Myocyte (in vitro differentiated cells): ENCODE results near the gene BSPRY. TPM values are rescaled to one million over a fixed set of nuclear protein-coding genes. Genes with fewer than 3 reads are reported as not detected.
"Not testable (repeated sequence)": the region's sequence is repeated elsewhere in the genome, so short reads cannot be mapped to it uniquely, and the experiment has no call there.

ENCODE experiments used
- DNase-seq: peaks from one replicate; pipeline ENCODE4 v3.0.0-alpha.2; 2012; ENCODE audit warnings: low read depth
- total RNA-seq: library from RNA; depleted of rRNA; stranded (reverse); fragments of >200 nt; gene quantifications from 2 replicates; pipeline ENCODE4 v1.2.3, GENCODE V29; 2014

Gene BSPRY
- total RNA-seq, 1 donor from 2014 or later = not detected

DNA sequence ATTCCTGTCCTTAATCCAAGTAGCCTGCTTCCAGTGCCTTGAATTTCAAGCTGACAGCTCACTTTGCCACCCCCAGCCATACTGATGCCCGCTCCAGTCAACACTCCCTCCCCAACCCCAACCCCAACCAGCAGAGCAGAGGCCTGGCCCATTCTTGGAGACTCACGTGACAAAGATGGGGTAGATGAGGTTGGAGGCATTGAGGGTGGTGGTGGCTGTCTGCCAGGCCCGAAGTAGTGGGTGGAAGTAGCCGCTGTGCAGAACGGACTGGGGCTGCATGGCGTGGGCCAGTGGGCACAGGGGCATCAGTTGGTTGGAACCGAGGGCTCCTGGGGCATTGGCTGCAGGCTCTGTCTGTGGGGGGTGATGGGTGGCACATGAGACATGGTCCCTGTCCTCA, 43.9 kb downstream of the BSPRY start:
- DNase-seq = no peak

DNA sequence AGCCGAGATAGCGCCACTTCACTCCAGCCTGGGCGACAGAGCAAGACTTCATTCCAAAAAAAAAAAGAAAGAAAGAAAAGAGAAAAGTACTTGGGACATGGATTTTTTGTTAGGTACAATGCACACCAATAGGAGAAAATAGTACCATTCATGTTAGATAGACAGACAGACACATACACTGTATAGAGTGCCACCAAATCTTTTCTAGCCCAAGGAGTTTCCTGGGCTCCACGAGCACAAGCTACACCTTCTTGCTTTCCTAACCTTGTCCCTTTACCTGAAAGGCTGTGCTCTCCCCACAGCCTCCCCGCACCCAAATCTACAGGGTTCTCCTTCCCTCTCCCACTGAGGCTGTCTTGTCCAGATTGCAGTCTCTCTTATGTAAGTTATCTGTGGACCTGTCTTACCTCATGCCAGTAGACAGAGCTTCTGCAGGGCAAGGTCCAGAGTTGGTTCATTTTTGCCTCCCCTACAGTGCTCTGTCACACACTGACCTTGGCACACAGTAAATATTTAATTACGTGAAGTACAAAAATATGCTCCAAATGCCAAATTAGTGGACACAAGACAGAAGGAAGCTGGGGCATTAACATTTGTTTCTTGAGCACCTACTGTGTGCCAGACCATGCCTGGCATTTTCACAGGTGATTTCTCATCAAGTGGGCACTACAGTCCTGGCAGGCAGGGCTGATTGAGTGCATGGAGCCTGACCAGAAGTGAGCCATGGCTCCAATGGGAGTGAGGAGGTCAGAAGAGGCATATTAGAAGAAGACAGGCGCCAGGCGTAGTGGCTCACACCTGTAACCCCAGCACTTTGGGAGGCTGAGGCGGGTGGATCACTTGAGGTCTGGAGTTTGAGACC, 45.9 kb downstream of the BSPRY start:
- no peak for DNase-seq

DNA sequence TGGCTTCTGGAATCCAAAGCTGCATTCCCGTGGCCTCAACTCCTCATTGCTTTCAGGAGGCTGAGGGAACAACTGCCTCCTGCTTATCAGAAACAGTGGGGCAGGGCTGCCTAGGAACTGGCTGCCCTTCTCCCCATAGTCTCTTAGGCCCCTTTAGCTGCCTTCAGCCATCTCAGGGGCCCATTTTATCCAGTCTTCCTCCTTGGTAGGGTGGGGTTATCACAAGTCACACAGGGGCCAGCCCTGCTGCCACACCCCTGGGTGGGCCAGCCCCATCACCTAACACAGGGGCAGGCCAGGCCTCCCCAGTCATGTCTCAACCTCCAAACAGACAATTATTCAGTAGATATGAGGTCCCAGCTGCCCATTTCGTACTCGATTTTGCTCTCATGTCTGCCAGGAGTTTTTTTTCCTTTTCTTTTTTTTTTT, 47.9 kb downstream of the BSPRY start:
- DNase-seq = peak; percentile 54

DNA sequence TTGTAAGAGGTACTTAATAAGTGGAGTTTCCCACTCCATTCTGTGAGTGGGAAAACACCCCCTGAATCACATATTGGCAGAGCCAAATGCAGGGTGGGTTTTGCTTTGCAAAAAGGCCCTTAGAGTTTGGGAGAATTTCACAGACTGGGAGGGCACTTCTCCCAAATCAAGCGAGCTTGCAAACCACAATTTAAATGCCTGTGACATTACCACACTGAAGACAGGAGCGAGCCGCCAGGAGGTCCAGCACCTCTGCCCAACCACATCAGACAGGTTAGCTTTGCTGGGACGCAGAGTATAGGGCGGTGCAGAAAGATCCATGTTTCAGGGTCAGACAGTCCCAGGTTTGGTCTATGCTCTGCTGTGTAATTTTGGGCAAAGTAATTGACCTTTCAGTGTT, 49.5 kb downstream of the BSPRY start:
- peak; percentile 45 for DNase-seq

DNA sequence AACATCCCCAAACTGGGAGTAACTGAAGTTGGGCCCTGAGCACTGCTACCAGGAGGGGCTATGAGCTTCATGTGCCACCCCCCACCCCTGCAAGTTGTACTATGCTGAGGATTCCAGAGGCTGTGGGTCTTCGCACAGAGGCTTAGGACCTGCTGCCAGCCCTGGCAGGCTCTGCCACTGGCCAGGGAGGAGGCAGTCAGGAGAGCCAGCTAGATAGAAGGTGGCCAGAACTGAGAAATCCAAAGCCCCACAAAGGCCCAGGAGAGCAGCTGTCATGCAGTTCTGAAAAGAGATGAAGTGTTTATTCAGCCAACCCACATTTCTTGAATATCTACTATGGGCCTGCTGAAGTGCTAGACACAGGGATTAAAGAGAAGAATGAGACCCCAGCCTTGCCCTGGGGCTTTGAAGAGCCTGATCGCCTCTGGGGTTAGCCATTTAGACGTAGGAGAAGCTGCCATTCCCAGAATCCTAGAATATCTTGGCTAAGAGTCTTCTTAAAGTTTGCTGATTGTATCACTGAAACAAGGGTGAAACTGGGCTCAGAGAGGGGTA, 50.4 kb downstream of the BSPRY start:
- DNase-seq = peak; percentile 65

DNA sequence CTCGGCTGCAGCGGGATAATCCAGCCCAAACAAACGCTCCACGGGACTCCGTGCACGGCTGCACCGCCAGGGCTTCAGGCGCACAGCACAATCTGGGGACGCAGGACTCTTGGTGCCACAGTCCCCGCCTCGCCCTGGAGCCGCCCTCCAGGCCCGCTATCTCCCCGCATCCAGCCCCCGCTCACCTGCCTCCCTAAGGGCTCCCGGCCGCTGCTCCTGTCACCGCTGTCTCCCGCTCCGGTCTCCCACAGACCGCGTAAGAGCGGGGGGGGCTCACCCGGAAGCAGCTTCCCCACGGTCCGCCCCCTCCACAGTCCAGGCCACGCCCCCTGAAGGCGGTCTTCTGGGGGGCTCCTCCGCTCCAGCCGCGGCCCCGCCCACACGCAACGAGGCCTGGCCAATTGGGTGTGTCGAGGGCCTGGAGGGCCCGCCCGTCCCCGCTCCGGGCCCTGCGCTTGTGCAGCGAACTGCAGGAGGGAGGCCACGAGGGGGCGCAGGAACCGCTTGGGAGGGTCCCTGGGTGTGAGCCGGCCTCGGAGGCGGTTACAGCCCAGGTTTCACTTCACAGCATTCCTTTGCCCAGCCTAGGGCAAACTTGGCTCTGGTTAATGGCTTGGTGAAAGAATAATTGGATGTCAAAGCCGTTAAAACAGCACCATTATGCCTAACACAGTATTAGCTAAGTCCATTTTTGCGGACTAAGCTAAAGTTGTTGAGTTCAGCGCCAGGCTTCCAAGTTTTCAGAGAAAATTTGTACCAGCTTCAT, 51.9 kb downstream of the BSPRY start, which contains the start of gene ALAD:
Gene ALAD, minus strand, starts transcription at position 258 of the 766 bp plus-strand sequence. CDS start 7,725 bp downstream, outside the sequence.
- DNase-seq = peak; percentile 99

DNA sequence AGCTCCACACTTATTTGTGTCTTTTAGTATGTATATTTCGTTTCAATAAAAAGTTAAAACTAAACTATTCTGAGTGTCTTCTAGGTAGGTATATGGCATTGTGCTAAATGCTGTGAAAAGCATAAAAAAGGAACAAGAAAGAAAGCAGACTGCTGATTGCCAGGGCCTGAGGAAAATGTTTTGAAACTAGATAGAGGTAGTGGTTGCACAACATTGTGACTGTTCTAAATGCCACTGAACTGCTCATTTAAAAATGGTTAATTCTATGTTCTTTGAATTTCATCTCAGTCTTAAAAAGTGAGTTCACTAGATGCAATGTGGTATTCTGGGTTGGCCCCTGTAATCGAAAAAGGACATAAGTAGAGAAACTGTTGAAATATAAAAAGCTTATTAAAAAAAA, 54.3 kb downstream of the BSPRY start:
- no peak for DNase-seq

DNA sequence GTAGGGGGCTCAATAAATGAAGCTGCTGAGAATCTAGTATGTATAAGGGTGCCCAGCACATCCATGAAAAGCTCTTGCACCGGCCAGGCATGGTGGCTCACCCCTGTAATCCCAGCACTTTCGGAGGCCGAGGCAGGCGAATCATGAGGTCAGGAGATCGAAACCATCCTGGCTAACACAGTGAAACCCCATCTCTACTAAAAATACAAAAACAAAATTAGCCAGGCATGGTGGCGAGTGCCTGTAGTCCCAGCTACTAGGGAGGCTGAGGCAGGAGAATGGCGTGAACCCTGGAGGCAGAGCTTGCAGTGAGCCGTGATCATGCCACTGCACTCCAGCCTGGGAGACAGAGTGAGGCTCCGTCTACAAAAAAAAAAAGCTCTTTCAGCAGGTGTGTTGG, 57.0 kb downstream of the BSPRY start:
- not testable (repeated sequence) for DNase-seq

DNA sequence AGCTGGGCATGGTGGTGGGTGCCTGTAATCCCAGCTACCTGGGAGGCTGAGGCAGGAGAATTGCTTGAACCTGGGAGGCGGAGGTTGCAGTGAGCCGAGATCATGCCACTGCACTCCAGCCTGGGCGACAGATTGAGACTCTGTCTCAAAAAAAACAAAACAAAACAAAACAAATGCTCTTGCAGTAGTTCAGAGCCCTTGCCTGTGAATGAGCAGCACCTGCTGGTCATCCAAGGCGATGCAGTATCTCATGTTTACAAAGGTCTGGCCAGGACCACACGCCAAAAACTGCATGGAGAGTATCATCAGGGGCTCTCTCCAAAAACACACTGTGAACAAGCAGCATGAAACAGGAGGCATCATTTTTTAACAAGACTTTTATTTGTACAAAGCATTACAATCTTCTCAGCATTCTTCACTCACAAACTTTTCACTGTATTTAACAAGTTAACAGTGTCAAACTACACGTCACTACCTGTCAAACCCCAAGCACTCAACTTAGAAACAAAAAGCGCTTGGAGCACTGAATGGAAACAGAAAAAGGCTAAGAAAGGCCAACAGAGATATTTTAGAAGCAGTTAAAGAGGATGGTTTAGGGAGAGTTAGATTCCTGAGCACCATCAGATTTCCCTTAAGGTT, 57.7 kb downstream of the BSPRY start:
- DNase-seq = peak; percentile 73

DNA sequence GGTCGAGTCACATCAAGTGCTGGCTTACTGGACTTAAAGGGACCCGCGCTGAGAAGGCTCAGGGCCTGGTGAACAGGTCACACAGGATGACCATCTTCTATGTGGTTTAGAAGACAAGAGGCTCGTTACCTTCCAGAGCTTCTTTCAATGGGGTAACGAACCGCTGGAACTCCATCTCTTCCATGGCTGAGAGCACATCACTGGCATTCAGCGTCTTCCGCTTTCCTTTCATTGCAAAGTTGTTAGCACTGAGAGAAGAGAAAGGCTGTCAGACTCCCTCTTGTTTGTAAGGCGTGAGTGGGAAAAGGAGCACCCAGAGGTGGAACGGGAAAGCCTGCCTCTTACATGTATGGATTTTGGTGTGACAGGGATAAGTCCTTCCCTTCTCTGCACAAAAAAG, 60.1 kb downstream of the BSPRY start:
- no peak for DNase-seq

DNA sequence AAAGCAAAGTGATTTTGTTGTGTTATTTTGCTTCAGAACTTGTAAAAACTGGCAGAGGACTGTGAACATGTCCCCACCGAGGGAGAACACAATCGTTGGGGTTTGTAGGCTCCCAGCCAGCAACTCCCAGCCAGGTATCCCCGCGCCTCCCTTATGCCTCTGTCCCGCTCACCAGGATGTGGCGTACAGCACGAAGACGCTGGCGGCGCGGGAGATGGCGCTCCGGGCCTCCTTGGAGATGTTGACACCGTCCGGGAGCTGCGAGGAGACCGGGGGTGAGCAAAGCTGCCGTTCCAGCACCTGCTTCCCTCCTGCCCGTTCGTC, 60.5 kb downstream of the BSPRY start:
- no peak for DNase-seq

DNA sequence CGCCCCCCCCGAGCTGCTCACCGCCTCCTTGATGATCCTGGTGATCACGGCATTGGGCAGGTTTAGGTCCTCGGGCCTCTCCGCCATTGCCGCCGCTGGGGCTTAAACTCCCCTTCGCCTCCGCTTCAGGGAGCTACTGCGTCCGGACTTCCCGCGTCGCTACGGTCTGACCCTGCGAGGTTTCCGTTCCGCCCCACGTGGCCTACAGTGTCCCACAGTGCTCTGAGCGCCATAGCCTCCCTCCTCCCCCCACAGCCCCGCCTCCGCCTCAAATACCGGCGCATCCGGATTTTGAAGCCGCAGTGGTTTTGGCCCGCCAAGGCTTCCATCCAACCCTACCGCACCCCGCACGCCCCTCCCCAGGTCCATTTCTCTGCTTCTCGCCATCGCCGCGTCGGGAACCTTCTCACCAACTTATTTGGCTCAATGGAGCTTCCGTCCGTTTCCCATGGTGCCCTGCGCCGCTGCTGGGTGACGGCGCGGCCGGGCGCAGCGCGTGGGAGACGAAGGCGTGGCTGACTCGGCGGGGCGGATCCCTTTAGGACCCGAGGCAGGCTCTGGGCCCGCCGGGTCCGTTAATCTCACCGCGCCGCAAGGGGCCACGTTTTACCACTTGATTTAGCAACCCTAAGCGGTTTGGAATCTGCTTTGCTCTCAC, 61.0 kb downstream of the BSPRY start, which contains the start of the genes C9orf43 and POLE3:
Gene C9orf43, plus strand, starts transcription at position 541 of the 658 bp plus-strand sequence. CDS start 2,747 bp downstream, outside the sequence.
Gene POLE3, minus strand, starts transcription at position 469 of the 658 bp plus-strand sequence. Its CDS starts 382 bp downstream, at position 87.
- DNase-seq = peak; percentile 97

DNA sequence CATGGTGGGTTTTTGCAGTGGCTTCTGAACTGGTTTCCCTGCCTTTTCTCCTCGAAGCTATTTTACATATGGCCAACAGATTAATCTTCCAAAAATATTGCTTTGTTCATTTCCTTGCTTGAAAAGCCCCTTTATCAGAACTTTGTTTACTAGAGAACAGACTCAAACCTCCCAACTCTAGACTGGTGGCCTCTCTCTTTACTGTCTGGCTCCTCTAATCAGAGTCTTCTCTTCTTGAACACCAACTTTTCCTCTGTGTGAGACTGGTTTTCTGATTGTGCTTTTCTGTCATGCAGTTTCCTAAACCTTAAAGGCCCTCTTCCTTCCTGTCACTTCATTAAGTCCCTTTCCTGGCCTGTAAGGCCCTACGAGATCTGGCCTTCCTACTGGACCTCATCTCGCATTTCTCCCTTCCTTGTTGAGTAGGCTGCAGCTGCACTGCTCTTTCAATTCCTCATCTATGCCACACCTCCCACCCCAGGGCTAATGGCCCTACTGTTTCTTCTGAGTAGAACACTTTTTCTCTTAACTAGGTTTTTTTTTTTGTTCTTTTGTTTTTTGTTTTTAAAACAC, 66.9 kb downstream of the BSPRY start:
- no peak for DNase-seq

DNA sequence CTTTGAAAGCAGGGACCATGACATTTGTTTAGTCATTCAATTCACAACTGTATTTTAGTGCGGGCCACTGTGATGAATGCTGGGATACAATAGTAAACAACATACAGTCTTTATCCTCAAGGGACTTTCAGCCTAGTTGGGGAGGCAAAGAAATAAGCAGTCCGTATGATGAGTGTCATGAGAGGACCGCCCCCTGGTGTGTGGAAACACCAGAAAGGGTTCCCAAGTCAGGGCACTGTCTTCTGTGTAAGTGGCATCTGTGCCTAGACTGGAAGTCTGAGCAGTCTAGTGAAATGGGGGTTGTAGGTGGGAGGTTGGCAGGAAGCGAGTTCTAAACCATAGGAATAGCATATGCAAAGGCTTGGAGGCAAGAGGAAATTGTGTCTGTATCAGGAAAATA, 68.0 kb downstream of the BSPRY start:
- DNase-seq = no peak

Other genes with a start within 250 kb of the BSPRY start
- gene SLC31A2, start 198.5 kb upstream of the BSPRY start, total RNA-seq = 62.3 and 68.5 TPM in 2 replicates
- gene FKBP15, start 128.3 kb upstream of the BSPRY start, total RNA-seq = 20.3 and 20.5 TPM in 2 replicates
- 12.0 and 13.6 TPM in 2 replicates for gene SLC31A1, start 128.0 kb upstream of the BSPRY start, total RNA-seq
- 27.8 and 36.0 TPM in 2 replicates for gene CDC26, start 74.0 kb upstream of the BSPRY start, total RNA-seq
- gene PRPF4, start 73.9 kb upstream of the BSPRY start, total RNA-seq = 18.7 and 21.7 TPM in 2 replicates
- gene RNF183, start 46.2 kb upstream of the BSPRY start, total RNA-seq = not detected in 2 replicates
- 0.83 and 1.4 TPM in 2 replicates for gene WDR31, start 9.3 kb upstream of the BSPRY start, total RNA-seq
- 9.1 and 14.6 TPM in 2 replicates for gene HDHD3, start 27.4 kb downstream of the BSPRY start, total RNA-seq
- 16.0 and 24.5 TPM in 2 replicates for gene ALAD, start 51.7 kb downstream of the BSPRY start, total RNA-seq
- 53.9 and 65.9 TPM in 2 replicates for gene POLE3, start 61.1 kb downstream of the BSPRY start, total RNA-seq
- 0.26 and 0.64 TPM in 2 replicates for gene C9orf43, start 61.2 kb downstream of the BSPRY start, total RNA-seq
- 70.9 and 110 TPM in 2 replicates for gene RGS3, start 114.2 kb downstream of the BSPRY start, total RNA-seq